ENCODE measurements around the gene TCOF1.

TCOF1 gene, protein sequence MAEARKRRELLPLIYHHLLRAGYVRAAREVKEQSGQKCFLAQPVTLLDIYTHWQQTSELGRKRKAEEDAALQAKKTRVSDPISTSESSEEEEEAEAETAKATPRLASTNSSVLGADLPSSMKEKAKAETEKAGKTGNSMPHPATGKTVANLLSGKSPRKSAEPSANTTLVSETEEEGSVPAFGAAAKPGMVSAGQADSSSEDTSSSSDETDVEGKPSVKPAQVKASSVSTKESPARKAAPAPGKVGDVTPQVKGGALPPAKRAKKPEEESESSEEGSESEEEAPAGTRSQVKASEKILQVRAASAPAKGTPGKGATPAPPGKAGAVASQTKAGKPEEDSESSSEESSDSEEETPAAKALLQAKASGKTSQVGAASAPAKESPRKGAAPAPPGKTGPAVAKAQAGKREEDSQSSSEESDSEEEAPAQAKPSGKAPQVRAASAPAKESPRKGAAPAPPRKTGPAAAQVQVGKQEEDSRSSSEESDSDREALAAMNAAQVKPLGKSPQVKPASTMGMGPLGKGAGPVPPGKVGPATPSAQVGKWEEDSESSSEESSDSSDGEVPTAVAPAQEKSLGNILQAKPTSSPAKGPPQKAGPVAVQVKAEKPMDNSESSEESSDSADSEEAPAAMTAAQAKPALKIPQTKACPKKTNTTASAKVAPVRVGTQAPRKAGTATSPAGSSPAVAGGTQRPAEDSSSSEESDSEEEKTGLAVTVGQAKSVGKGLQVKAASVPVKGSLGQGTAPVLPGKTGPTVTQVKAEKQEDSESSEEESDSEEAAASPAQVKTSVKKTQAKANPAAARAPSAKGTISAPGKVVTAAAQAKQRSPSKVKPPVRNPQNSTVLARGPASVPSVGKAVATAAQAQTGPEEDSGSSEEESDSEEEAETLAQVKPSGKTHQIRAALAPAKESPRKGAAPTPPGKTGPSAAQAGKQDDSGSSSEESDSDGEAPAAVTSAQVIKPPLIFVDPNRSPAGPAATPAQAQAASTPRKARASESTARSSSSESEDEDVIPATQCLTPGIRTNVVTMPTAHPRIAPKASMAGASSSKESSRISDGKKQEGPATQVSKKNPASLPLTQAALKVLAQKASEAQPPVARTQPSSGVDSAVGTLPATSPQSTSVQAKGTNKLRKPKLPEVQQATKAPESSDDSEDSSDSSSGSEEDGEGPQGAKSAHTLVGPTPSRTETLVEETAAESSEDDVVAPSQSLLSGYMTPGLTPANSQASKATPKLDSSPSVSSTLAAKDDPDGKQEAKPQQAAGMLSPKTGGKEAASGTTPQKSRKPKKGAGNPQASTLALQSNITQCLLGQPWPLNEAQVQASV (N-terminal part only)

DNA sequence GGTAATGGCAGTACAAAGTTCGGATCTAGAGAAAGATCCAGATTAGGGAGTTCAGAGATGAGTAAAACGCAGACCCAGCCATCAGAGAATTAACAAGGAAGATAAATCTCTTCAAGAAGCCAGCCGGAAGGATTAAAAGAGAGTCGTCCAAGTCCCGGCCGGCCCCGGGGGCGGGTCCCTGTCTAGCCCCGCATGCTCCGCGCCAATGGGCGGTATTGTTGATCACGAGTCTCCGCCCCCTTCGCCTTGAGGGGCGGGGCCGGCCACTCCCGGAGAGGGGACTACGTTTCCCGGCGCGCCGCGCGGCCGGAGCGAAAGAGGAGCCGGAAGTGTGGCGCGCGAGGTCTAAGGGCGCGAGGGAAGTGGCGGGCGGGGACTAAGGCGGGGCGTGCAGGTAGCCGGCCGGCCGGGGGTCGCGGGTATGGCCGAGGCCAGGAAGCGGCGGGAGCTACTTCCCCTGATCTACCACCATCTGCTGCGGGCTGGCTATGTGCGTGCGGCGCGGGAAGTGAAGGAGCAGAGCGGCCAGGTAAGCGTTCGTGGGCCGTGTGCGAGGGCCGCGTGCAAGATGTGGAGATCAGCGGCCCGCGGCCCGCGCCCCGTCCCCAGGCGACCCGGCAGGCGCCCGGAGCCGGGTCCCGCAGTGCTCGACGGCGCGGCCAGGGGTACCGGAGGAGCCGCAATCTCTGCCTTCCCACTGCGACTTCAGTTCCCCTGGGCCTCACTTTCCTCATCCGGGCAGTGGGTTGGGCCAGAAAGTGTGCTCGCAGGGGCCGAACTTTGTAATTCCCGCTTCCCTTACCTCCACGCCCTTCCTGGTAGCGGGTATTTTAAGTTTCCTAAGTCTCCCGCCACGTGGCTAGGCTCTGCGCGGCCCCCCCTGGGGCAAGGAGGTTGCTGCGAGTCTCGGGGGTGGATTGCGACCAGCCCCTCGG, at the start of gene TCOF1:
TSS of gene TCOF1 (plus strand) at position 372 of the 935 bp plus-strand sequence. CDS start at position 422, 50 bp downstream.
- peak; percentile 97 for DNase-seq (ENCODE audit: low spot score)

DNA sequence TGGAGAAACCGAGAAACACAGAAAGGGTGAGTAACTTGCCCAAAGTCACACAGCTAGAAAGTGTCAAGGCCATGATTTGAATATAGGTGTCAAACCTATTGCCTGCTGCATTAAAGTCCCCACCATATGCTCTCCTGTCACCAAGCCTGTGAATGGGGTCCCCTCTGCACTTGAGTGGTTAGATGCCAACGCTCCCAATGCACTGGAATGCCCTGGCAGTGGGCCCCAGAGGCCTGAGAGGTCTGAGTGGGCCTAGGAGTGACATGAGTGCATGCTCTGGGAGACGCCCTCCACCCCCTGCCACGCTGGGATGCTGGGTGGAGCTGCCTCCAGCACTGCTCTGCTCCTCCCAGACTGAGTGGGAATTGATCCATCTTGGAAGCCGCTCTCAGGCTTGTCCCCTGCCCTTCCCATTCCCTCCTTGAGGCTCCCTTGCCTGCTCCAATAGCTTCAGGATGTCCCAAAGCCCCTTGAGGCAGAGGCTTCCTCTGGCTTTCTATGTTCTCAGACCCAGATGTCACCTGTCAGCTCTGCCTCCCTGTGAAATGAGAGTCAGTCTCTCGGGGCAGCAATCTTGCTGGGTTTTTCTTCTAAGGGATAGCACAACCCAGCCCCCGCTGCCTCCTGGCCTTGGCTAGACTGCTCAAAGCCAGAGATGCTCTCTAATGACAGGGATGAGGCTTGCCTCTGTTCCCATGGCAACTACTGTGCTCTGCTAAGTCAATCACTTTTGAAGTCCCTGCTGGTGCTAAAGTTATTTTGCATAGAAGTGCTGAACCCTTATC, 48.2 kb upstream of the TCOF1 start:
- no peak for DNase-seq (ENCODE audit: low spot score)

DNA sequence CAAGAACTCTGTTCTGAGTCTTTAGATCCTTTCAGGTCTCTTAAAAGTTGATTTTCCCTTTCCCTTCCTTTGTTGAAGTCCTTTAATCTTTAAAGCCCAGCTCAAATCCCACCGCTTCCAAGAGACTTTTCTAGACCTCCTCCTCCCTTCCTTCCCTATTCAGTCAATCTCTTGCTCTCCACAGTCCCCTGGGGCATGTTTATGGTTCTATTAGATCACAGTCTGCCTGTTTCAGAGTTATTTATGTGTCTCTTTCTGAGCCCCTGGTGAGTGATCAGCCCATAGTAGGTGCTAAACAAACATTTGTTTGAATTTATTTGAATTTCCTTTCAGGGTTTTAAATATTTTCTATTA, 47.6 kb upstream of the TCOF1 start:
- DNase-seq (ENCODE audit: low spot score), result no peak

- DNase-seq (ENCODE audit: low spot score), result no peak
Observed at GRCh38 chr5:150310246-150310645, 47.3 kb upstream of the TCOF1 start.

- DNase-seq (ENCODE audit: low spot score), result no peak
Observed at GRCh38 chr5:150311015-150311692, 46.3 kb upstream of the TCOF1 start.

GRCh38 chr5:150312518-150312917, 45.0 kb upstream of the TCOF1 start:
- no peak for DNase-seq (ENCODE audit: low spot score)

GRCh38 chr5:150313501-150313900, 44.0 kb upstream of the TCOF1 start:
- no peak for DNase-seq (ENCODE audit: low spot score)

DNA sequence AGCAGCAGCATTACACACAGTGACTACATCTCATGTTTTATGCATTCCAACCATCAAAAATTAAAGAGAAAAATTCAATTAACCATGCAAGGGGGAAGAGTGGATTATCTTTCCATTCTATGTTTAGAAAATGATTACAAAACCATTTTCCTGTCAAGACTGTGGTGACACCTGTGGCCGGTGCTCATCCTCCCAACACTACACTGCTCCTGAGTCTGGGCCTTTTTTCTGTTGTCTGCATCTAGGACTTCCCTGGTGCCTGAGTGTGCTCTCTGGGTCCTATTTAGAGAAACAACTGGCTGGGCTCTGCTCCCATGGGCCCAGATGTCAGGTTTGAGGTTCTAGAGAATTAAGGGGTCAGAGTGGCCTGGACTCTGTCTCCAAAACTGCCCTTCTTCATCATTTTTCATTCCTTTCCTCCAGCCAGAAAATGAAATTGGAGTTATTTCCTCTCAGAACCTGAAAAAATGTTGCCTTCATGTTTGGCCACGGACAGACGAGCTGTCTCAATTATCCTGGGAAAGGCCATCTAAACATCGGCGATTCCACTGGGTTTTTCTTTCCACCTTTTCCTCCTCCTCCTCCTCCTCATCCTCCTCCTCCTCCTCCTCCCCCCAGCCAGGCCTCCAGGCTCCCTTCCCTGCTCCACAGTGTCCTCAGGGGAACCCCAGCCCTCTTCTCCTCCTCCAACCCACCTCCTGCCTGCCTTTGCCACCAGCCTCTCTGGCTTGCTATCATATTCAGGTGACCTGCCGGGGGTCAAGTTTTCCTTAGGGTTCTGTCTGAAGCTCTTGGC, 43.4 kb upstream of the TCOF1 start:
- no peak for DNase-seq (ENCODE audit: low spot score)

- DNase-seq (ENCODE audit: low spot score), result no peak
Observed at GRCh38 chr5:150315245-150315644, 42.3 kb upstream of the TCOF1 start.

DNA sequence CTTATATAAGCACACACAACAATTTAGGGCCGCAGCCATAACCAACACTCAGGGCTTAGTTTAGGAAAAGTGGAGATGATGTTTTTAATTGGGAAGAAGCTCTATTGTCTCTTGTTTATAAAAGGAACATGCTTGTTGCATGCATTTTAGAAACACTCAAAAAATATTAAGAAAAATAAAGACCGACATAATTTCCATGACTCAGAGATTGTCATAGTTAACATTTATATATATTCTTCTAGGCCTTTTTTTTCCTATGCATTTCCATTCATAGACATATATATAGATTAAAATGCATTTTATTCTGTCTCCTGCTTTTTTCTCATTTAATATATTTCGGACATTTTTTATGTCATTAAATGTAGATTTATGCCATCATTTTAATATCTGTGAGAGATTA, 41.2 kb upstream of the TCOF1 start:
- no peak for DNase-seq (ENCODE audit: low spot score)

DNA sequence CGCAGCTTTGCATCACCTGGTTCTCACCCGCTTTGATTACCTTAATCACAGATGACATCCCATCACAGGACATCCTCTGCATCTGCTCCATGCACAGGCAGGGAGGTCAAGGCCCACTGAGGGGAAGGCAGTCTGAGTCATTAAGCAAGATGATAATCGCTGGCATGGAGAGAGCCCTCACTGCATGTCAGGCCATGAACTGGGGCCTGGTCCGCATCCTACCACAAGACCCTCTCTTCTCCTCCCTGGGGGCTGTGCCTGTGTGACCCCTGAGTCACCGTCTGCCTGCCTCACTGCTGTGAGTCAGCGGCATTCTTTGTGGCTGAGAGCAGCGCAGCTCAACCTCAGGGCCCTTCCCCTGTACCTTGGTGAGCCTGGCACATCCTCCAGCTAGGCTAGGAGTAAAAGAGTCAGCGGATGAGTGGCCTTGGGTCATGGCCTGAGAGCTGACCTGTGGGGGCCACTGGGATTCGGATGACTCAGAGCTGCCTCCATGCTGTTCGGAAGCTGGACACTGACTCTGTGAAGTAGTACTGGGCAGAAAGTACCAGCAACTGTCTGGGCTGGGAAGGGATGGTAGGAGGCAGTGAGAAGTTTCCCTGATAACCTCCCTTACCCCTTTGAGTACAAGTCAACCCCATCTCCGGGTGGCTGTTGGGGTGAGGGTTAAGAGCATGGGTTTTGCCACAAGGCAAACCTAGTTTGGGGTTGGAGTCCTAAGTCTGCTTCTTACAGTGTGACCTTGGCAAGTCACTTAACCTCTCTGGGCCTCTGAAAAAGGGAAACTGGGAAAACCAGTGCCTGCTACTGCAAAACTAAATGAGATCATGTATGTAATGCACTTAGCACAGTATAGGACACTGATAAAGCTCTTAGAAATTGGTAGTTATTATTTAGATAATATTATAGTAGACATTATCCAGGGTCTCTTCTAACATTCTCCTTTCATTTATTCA, 40.2 kb upstream of the TCOF1 start:
- DNase-seq (ENCODE audit: low spot score), result peak; percentile 44

DNA sequence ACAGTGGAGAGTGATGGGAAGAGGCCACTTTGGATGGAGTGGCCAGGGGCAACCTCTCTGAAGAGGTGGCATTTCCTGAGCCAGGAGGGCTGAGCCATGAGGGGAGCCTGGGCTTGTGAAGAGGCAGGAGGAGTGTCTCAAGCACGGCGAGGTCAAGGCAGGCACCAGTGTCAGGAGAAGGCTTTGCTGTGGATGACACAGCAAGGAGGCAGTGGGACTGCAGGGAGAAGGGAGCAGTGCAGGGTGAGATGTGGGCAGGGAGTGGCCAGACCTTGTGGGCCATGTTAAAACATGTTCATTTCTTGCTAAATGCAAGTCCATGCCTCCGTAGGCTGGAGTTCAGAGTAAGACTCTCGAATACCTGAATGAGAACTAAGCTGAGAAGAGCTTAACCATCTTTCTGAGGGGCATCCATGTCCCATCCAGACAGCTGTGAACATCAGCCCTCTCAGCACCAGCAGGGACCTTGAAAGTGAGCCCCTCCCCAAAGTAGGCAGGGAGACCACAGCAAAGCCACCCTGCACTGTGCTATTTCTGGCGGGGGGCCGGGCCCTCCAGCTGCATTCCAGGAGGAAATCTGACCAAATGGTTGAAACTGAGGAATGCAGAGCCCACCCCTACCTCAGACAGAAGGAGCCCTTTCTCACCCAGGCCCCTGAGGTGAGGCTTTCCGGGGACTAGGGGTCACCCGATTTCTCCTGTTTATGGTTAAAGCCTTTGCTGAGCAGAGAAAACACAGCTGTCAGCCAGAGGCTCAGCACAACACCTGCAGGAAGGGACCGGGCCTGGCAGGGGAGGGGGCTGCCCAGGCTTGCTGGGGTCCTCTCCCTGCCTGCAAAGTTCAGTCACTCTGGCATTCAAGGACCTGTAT, 38.6 kb upstream of the TCOF1 start:
- DNase-seq (ENCODE audit: low spot score), result no peak

DNA sequence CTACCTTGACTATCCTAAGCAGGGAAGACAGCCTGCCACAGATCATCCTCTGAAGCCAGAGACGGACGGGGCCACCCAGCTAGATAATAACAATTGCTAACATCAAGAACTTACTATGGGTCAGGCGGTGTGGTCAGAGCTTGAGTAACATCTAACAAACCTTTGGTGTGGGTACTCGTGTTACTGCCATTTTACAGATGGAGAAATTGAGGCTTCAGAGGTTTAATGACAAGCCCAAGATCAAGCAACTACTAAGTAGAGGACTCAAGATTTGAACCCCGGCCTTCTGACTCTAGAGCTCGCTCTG, 38.1 kb upstream of the TCOF1 start:
- no peak for DNase-seq (ENCODE audit: low spot score)

- DNase-seq (ENCODE audit: low spot score), result peak; percentile 65
Observed at GRCh38 chr5:150320044-150320613, 37.4 kb upstream of the TCOF1 start.

- no peak for DNase-seq (ENCODE audit: low spot score)
Observed at GRCh38 chr5:150321211-150321610, 36.3 kb upstream of the TCOF1 start.

DNA sequence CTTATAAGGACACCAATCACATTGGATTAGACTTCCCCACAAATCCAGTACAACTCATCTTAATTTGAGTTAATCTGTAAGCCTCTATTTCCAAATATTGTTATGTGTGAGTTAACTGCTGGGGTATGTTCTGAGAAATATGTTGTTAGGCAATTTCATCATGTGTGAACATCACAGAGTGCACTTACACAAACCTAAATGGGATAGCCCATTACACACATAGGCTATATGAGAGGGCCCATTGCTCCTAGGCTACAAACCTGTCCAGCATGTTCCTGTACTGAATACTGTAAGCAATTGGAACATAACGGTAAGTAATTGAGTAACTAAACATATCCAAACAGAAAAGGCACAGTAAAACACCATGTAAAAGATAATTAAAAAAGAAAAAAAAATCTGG, 35.7 kb upstream of the TCOF1 start:
- DNase-seq (ENCODE audit: low spot score), result no peak

DNA sequence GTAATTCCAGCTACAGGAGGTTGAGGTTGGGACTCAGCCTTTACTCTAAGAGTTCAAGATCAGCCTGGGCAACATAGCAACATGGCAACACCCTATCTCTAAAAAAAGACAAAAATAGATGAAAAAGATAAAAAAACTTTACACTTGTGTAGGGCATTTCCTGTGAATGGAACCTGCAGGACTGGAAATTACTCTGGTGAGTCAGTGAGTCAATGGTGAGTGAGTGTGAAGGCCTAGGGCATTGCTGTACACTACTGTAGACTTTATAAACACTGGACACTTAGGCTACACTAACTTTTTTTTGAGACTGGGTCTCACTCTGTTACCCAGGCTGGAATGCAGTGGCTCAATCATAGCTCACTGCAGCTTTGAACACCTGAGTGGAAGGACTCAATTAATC, 35.3 kb upstream of the TCOF1 start:
- no peak for DNase-seq (ENCODE audit: low spot score)
